ENCODE results near the gene PWWP2A. TPM values are rescaled to one million over a fixed set of nuclear protein-coding genes. Genes with fewer than 3 reads are reported as not detected.
"Not testable (repeated sequence)": the region's sequence is repeated elsewhere in the genome, so short reads cannot be mapped to it uniquely, and the experiment has no call there.

PWWP2A gene
- total RNA-seq, 4 donors from 2014 or later, result 18.3 to 34.7 (median 28.8) TPM

DNA sequence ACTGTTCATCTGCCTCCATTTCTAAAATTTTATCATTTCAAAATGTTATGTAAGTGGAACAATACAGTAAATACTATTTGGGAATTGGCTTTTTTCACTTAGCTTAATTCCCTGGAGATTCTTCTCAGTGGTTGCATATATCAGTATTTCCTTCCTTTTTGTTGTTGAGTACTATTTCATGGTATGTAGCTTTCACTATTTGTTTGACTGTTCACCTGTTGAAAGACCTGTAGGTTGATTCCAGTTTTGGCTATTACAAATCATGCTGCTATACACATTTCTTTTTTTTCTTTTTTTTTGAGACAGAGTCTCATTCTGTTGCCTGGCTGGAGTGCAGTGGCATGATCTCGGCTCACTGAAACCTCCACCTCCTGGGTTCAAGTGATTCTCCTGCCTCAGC lies 33.0 kb upstream of the PWWP2A start:
- H3K4me1 ChIP-seq, result no peaks in the 10 kb centered on the region
- H3K9me3 ChIP-seq, result no peaks in the 10 kb centered on the region
- no CpG with 5 or more reads among the region's 1 CpG for WGBS, 2 donors (ENCODE audit: low coverage in 1 of 2)
- H3K4me3 ChIP-seq, result no peak overlapping the region
- H3K27me3 ChIP-seq, result no peaks in the 10 kb centered on the region
- TF ChIP-seq POLR2AphosphoS5 (IDR thresholded peaks at IDR 0.05) (no peak), EP300 (IDR thresholded peaks at IDR 0.05) (no peak), POLR2A (IDR thresholded peaks at IDR 0.05) (no peak)
- TF ChIP-seq, protein P1, sequence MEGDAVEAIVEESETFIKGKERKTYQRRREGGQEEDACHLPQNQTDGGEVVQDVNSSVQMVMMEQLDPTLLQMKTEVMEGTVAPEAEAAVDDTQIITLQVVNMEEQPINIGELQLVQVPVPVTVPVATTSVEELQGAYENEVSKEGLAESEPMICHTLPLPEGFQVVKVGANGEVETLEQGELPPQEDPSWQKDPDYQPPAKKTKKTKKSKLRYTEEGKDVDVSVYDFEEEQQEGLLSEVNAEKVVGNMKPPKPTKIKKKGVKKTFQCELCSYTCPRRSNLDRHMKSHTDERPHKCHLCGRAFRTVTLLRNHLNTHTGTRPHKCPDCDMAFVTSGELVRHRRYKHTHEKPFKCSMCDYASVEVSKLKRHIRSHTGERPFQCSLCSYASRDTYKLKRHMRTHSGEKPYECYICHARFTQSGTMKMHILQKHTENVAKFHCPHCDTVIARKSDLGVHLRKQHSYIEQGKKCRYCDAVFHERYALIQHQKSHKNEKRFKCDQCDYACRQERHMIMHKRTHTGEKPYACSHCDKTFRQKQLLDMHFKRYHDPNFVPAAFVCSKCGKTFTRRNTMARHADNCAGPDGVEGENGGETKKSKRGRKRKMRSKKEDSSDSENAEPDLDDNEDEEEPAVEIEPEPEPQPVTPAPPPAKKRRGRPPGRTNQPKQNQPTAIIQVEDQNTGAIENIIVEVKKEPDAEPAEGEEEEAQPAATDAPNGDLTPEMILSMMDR (IDR thresholded peaks at IDR 0.05), result no peak
- no peak for ATAC-seq
- no peak overlapping the region for H3K27ac ChIP-seq
- no peaks in the 10 kb centered on the region for H3K36me3 ChIP-seq

DNA sequence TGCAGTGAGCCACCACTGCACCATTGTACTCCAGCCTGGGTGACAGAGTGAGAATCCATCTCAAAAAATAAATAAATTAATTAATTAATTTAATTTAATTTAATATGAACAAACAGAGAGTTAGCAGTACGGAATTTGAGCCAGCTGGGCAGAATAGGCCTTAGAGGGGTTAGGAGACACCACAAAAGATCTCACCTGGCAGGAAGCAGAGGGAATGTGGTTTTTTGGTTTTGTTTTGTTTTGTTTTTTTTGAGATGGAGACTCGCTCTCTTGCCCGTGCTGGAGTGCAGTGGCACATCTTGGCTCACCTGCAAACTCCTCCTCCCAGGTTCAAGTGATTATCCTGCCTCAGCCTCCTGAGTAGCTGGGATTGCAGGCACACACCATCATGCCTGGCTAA lies 31.8 kb upstream of the PWWP2A start:
- no peak for ATAC-seq
- TF ChIP-seq POLR2A (IDR thresholded peaks at IDR 0.05) (no peak), EP300 (IDR thresholded peaks at IDR 0.05) (no peak), POLR2AphosphoS5 (IDR thresholded peaks at IDR 0.05) (no peak)
- TF ChIP-seq, protein P1 (IDR thresholded peaks at IDR 0.05), result no peak
- Histone ChIP-seq H3K4me3 (no peak overlapping the region), H3K9me3 (no peaks in the 10 kb centered on the region), H3K36me3 (no peaks in the 10 kb centered on the region), H3K27ac (no peak overlapping the region), H3K27me3 (no peaks in the 10 kb centered on the region), H3K4me1 (no peaks in the 10 kb centered on the region)
- 91 to 92% methylated on average over 3 of the region's 3 CpGs for WGBS, 2 donors (ENCODE audit: low coverage in 1 of 2)

DNA sequence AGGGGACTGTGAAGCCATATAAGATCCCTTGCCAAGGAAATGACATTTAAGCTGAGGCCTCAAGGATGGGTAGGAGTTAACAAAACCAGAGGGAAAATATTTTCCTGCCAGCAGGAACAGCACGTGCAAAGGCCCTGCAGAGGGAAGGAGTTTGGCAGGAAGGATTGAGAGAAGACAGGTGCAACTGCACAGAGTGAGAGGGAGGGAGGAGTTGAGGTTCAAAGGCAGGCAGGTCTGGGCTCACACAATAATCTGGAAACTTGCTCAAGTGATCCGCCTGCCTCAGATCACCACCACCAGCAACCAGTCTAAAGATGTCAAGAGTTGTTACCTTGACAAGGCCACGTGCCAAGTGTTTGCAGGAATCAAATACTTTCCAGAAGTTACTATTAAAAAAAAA lies 31.1 kb upstream of the PWWP2A start:
- no peaks in the 10 kb centered on the region for H3K27me3 ChIP-seq
- H3K36me3 ChIP-seq, result no peaks in the 10 kb centered on the region
- no peaks in the 10 kb centered on the region for H3K9me3 ChIP-seq
- H3K4me1 ChIP-seq, result no peaks in the 10 kb centered on the region
- no peak for ATAC-seq
- no peak overlapping the region for H3K4me3 ChIP-seq
- H3K27ac ChIP-seq, result no peak overlapping the region
- WGBS, 2 donors (ENCODE audit: low coverage in 1 of 2), result 82 to 85% methylated on average over 3 of the region's 3 CpGs
- TF ChIP-seq, protein P1 (IDR thresholded peaks at IDR 0.05), result no peak
- TF ChIP-seq EP300 (IDR thresholded peaks at IDR 0.05) (no peak), POLR2AphosphoS5 (IDR thresholded peaks at IDR 0.05) (no peak), POLR2A (IDR thresholded peaks at IDR 0.05) (no peak)

DNA sequence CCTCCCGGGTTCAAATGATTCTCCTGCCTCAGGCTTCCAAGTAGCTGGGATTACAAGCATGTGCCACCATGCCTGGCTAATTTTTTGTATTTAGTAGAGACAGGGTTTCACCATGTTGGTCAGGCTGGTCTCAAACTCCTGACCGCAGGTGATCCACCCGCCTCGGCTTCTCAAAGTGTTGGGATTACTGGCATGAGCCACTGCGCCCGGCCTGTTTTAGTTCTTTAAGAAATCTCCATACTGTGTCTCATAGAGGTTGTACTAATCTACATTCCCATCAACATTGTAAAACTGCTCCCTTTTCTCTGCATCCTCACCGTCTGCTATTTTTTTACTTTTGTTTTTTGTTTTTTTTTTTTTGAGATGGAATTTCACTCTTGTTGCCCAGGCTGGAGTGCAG lies 25.2 kb upstream of the PWWP2A start:
- H3K36me3 ChIP-seq, H3K9me3 ChIP-seq, H3K27me3 ChIP-seq, H3K4me1 ChIP-seq, ATAC-seq, H3K27ac ChIP-seq, H3K4me3 ChIP-seq: not testable (repeated sequence)
- 90 to 100% methylated on average over 5 to 6 of the region's 7 CpGs for WGBS, 2 donors (ENCODE audit: low coverage in 1 of 2)

DNA sequence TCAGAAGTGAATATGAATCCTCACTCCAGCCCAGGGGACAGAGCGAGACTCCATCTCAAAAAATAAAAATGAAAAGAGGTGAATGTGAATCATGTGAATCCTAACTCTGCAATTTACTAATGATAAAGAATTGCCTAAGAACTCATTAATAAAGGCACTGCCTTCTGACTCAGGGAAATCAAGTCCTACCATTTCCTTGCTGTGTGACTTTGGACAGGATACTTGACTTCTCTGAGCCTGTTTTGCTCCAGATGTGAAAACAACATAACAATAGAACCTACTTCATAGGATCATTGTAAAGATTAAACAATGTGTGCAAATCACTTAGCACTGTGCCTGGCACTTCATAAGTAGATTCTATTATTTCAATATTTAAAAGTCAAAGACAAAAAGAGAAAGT lies 15.1 kb upstream of the PWWP2A start:
- no peak for ATAC-seq
- Histone ChIP-seq H3K27me3 (no peaks in the 10 kb centered on the region), H3K9me3 (no peaks in the 10 kb centered on the region), H3K27ac (no peak overlapping the region), H3K4me3 (no peak overlapping the region), H3K4me1 (peaks cover 0 to 17% (median 5%) of the 10 kb centered on the region in 3 donors), H3K36me3 (no peaks in the 10 kb centered on the region)
- 100% methylated on average over 1 of the region's 1 CpG; no CpG with 5 or more reads in 1 of the 2 donors for WGBS, 2 donors (ENCODE audit: low coverage in 1 of 2)
- TF ChIP-seq, protein P1 (IDR thresholded peaks at IDR 0.05), result no peak

DNA sequence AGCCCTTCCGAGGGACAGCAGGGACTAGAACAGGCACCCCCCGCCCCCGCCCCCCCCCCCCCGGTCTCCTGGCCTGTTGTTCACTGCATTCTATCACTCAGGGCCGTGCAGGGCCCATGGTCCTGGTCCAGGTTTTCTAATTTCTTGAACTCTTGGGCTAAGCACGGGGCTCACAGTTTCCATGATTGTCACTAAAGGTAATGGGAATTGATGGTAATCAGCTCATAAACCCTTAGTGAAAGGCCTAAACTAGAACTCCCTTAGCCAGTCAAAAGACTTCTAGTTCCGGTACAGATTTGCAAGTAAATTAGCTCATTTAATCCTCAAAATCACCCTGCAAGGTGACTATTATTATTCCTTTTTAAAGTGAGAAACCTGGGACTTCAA lies 14.7 kb upstream of the PWWP2A start:
- Histone ChIP-seq H3K36me3 (no peaks in the 10 kb centered on the region), H3K4me3 (peak overlapping the region in 1 of 2 donors; percentile 19), H3K9me3 (no peaks in the 10 kb centered on the region), H3K27me3 (no peaks in the 10 kb centered on the region), H3K27ac (peak overlapping the region in 2 of 4 donors; percentile 38 to 49), H3K4me1 (peaks cover 0 to 17% (median 5%) of the 10 kb centered on the region in 3 donors)
- peak; percentile 28 for ATAC-seq
- 80 to 86% methylated on average over 1 of the region's 7 CpGs for WGBS, 2 donors (ENCODE audit: low coverage in 1 of 2)
- TF ChIP-seq POLR2A (IDR thresholded peaks at IDR 0.05) (no peak), POLR2AphosphoS5 (IDR thresholded peaks at IDR 0.05) (no peak), EP300 (IDR thresholded peaks at IDR 0.05) (no peak)
- TF ChIP-seq, protein P1 (IDR thresholded peaks at IDR 0.05), result no peak
